GM11168 (cell line): ENCODE results near the gene ZNF804B.

Experiments
- in situ Hi-C: fragments of 300-500 bp; cut with MboI; formaldehyde crosslinking; loops from one replicate; pipeline ENCODE4 v1.12.0; 2022; ENCODE audit warnings: low sequenced_read_pairs; ENCODE audit not compliant: unreplicated experiment

Gene ZNF804B

GRCh38 chr7:89064831-89065230, 305.3 kb downstream of the ZNF804B start:
- in situ Hi-C loops, result no loop called here

GRCh38 chr7:89067048-89067447, 307.5 kb downstream of the ZNF804B start:
- in situ Hi-C loops, result no loop called here

- in situ Hi-C loops, result no loop called here
Measured at GRCh38 chr7:89072081-89072480, 312.6 kb downstream of the ZNF804B start.

- in situ Hi-C loops, result no loop called here
Measured at GRCh38 chr7:89073776-89074175, 314.3 kb downstream of the ZNF804B start.

- in situ Hi-C loops, result no loop called here
Measured at GRCh38 chr7:89077992-89078391, 318.5 kb downstream of the ZNF804B start.

- in situ Hi-C loops, result no loop called here
Measured at GRCh38 chr7:89085580-89085979, 326.1 kb downstream of the ZNF804B start.

GRCh38 chr7:89091550-89091949, 332.1 kb downstream of the ZNF804B start:
- in situ Hi-C loops, result no loop called here

GRCh38 chr7:89094269-89094668, 334.8 kb downstream of the ZNF804B start:
- in situ Hi-C loops, result no loop called here

- in situ Hi-C loops, result no loop called here
Measured at GRCh38 chr7:89103564-89103963, 344.1 kb downstream of the ZNF804B start.

- in situ Hi-C loops, result no loop called here
Measured at GRCh38 chr7:89104748-89105685, 345.5 kb downstream of the ZNF804B start.

GRCh38 chr7:89123871-89124270, 364.4 kb downstream of the ZNF804B start:
- in situ Hi-C loops, result no loop called here

GRCh38 chr7:89129600-89130375, 370.3 kb downstream of the ZNF804B start:
- in situ Hi-C loops, result no loop called here

- in situ Hi-C loops, result no loop called here
Measured at GRCh38 chr7:89133357-89133756, 373.9 kb downstream of the ZNF804B start.

- in situ Hi-C loops, result no loop called here
Measured at GRCh38 chr7:89133819-89134218, 374.3 kb downstream of the ZNF804B start.

- in situ Hi-C loops, result no loop called here
Measured at GRCh38 chr7:89145801-89146200, 386.3 kb downstream of the ZNF804B start.

GRCh38 chr7:89160107-89160506, 400.6 kb downstream of the ZNF804B start:
- in situ Hi-C loops, result no loop called here

GRCh38 chr7:89165421-89165820, 405.9 kb downstream of the ZNF804B start:
- in situ Hi-C loops, result no loop called here

- in situ Hi-C loops, result no loop called here
Measured at GRCh38 chr7:89170628-89171027, 411.1 kb downstream of the ZNF804B start.

- in situ Hi-C loops, result no loop called here
Measured at GRCh38 chr7:89182116-89182515, 422.6 kb downstream of the ZNF804B start.

GRCh38 chr7:89183712-89184111, 424.2 kb downstream of the ZNF804B start:
- in situ Hi-C loops, result no loop called here

- in situ Hi-C loops, result no loop called here
Measured at GRCh38 chr7:89200758-89201157, 441.3 kb downstream of the ZNF804B start.
